ENCODE data around the gene THOP1.
"Not testable (repeated sequence)": the region's sequence is repeated elsewhere in the genome, so short reads cannot be mapped to it uniquely, and the experiment has no call there.

Gene THOP1

GRCh38 chr19:2817237-2817829 lies 32.0 kb downstream of the THOP1 start:
- not testable (repeated sequence) for H3K4me1 Mint-ChIP-seq (ENCODE audit: low read depth); H3K9me3 Mint-ChIP-seq; H3K27me3 Mint-ChIP-seq (ENCODE audit: low read depth); H3K36me3 Mint-ChIP-seq (ENCODE audit: low read depth); DNase-seq (ENCODE audit: low spot score)
- peak overlapping the region; percentile 50 for H3K4me3 Mint-ChIP-seq
- peak overlapping the region; percentile 62 for H3K27ac Mint-ChIP-seq

GRCh38 chr19:2819540-2820111 lies 34.3 kb downstream of the THOP1 start, which contains the start of gene ZNF554:
Gene ZNF554 (plus strand): TSS chr19:2819868. CDS start chr19:2820072, 204 bp downstream.
- Mint-ChIP-seq H3K9me3 (peaks cover 3% of the 10 kb centered on the region), H3K4me1 (ENCODE audit: low read depth) (peaks cover 3% of the 10 kb centered on the region), H3K27ac (no peak within 1 kb of the TSS), H3K36me3 (ENCODE audit: low read depth) (peaks cover 5% of the 10 kb centered on the region), H3K4me3 (peak within 1 kb of the TSS; percentile 82), H3K27me3 (ENCODE audit: low read depth) (no peaks in the 10 kb centered on the region)
- peak; percentile 96 for DNase-seq (ENCODE audit: low spot score)

- Mint-ChIP-seq H3K9me3 (peaks cover 4% of the 10 kb centered on the region), H3K4me3 (peak overlapping the region; percentile 82), H3K27me3 (ENCODE audit: low read depth) (no peaks in the 10 kb centered on the region), H3K36me3 (ENCODE audit: low read depth) (peaks cover 7% of the 10 kb centered on the region), H3K4me1 (ENCODE audit: low read depth) (peaks cover 3% of the 10 kb centered on the region), H3K27ac (no peak overlapping the region)
- DNase-seq (ENCODE audit: low spot score): no peak
Observed at GRCh38 chr19:2820112-2820702, 34.9 kb downstream of the THOP1 start.

- H3K4me3 Mint-ChIP-seq: no peak overlapping the region
- H3K27ac Mint-ChIP-seq: no peak overlapping the region
- H3K36me3 Mint-ChIP-seq (ENCODE audit: low read depth): peaks cover 15% of the 10 kb centered on the region
- DNase-seq (ENCODE audit: low spot score): no peak
- peaks cover 3% of the 10 kb centered on the region for H3K4me1 Mint-ChIP-seq (ENCODE audit: low read depth)
- no peaks in the 10 kb centered on the region for H3K27me3 Mint-ChIP-seq (ENCODE audit: low read depth)
- H3K9me3 Mint-ChIP-seq: peaks cover 15% of the 10 kb centered on the region
Observed at GRCh38 chr19:2822846-2823245, 37.5 kb downstream of the THOP1 start.

- no peaks in the 10 kb centered on the region for H3K27me3 Mint-ChIP-seq (ENCODE audit: low read depth)
- no peak overlapping the region for H3K27ac Mint-ChIP-seq
- H3K4me1 Mint-ChIP-seq (ENCODE audit: low read depth): peaks cover 3% of the 10 kb centered on the region
- DNase-seq (ENCODE audit: low spot score): no peak
- peaks cover 23% of the 10 kb centered on the region for H3K9me3 Mint-ChIP-seq
- peaks cover 18% of the 10 kb centered on the region for H3K36me3 Mint-ChIP-seq (ENCODE audit: low read depth)
- no peak overlapping the region for H3K4me3 Mint-ChIP-seq
Observed at GRCh38 chr19:2823646-2824045, 38.3 kb downstream of the THOP1 start.

- Mint-ChIP-seq H3K27me3 (ENCODE audit: low read depth) (no peaks in the 10 kb centered on the region), H3K9me3 (peaks cover 26% of the 10 kb centered on the region), H3K36me3 (ENCODE audit: low read depth) (peaks cover 18% of the 10 kb centered on the region), H3K4me1 (ENCODE audit: low read depth) (peaks cover 3% of the 10 kb centered on the region), H3K4me3 (no peak overlapping the region), H3K27ac (no peak overlapping the region)
- no peak for DNase-seq (ENCODE audit: low spot score)
Observed at GRCh38 chr19:2824129-2824528, 38.8 kb downstream of the THOP1 start.

- no peak overlapping the region for H3K27ac Mint-ChIP-seq
- no peak overlapping the region for H3K4me3 Mint-ChIP-seq
- H3K9me3 Mint-ChIP-seq: peaks cover 39% of the 10 kb centered on the region
- H3K4me1 Mint-ChIP-seq (ENCODE audit: low read depth): no peaks in the 10 kb centered on the region
- DNase-seq (ENCODE audit: low spot score): no peak
- no peaks in the 10 kb centered on the region for H3K27me3 Mint-ChIP-seq (ENCODE audit: low read depth)
- H3K36me3 Mint-ChIP-seq (ENCODE audit: low read depth): peaks cover 22% of the 10 kb centered on the region
Observed at GRCh38 chr19:2827022-2827421, 41.7 kb downstream of the THOP1 start.

GRCh38 chr19:2827840-2828489 lies 42.7 kb downstream of the THOP1 start:
- H3K27ac Mint-ChIP-seq: no peak overlapping the region
- no peaks in the 10 kb centered on the region for H3K4me1 Mint-ChIP-seq (ENCODE audit: low read depth)
- no peaks in the 10 kb centered on the region for H3K27me3 Mint-ChIP-seq (ENCODE audit: low read depth)
- H3K36me3 Mint-ChIP-seq (ENCODE audit: low read depth): peaks cover 29% of the 10 kb centered on the region
- no peak for DNase-seq (ENCODE audit: low spot score)
- H3K9me3 Mint-ChIP-seq: peaks cover 46% of the 10 kb centered on the region
- no peak overlapping the region for H3K4me3 Mint-ChIP-seq

- DNase-seq (ENCODE audit: low spot score): no peak
- H3K36me3 Mint-ChIP-seq (ENCODE audit: low read depth): peaks cover 30% of the 10 kb centered on the region
- no peak overlapping the region for H3K27ac Mint-ChIP-seq
- no peak overlapping the region for H3K4me3 Mint-ChIP-seq
- no peaks in the 10 kb centered on the region for H3K4me1 Mint-ChIP-seq (ENCODE audit: low read depth)
- peaks cover 58% of the 10 kb centered on the region for H3K9me3 Mint-ChIP-seq
- H3K27me3 Mint-ChIP-seq (ENCODE audit: low read depth): no peaks in the 10 kb centered on the region
Observed at GRCh38 chr19:2834294-2834871, 49.1 kb downstream of the THOP1 start.

- peaks cover 4% of the 10 kb centered on the region for H3K27me3 Mint-ChIP-seq (ENCODE audit: low read depth)
- no peak overlapping the region for H3K4me3 Mint-ChIP-seq
- H3K36me3 Mint-ChIP-seq (ENCODE audit: low read depth): peaks cover 24% of the 10 kb centered on the region
- no peak overlapping the region for H3K27ac Mint-ChIP-seq
- peaks cover 45% of the 10 kb centered on the region for H3K9me3 Mint-ChIP-seq
- H3K4me1 Mint-ChIP-seq (ENCODE audit: low read depth): peaks cover 2% of the 10 kb centered on the region
- DNase-seq (ENCODE audit: low spot score): no peak
Observed at GRCh38 chr19:2837430-2837829, 52.1 kb downstream of the THOP1 start.

- H3K4me3 Mint-ChIP-seq: peak within 1 kb of the TSS; percentile 81
- peak within 1 kb of the TSS; percentile 41 for H3K27ac Mint-ChIP-seq
- DNase-seq (ENCODE audit: low spot score): peak; percentile 86
- H3K27me3 Mint-ChIP-seq (ENCODE audit: low read depth): peaks cover 12% of the 10 kb centered on the region
- H3K4me1 Mint-ChIP-seq (ENCODE audit: low read depth): peaks cover 2% of the 10 kb centered on the region
- peaks cover 25% of the 10 kb centered on the region for H3K9me3 Mint-ChIP-seq
- peaks cover 5% of the 10 kb centered on the region for H3K36me3 Mint-ChIP-seq (ENCODE audit: low read depth)
Observed at GRCh38 chr19:2840794-2841791, 55.8 kb downstream of the THOP1 start, which contains the start of gene ZNF555. Gene ZNF555 (plus strand): TSS chr19:2841475. CDS start chr19:2841573, 98 bp downstream.

GRCh38 chr19:2841855-2842574 lies 56.7 kb downstream of the THOP1 start:
- no peak for DNase-seq (ENCODE audit: low spot score)
- peaks cover 12% of the 10 kb centered on the region for H3K27me3 Mint-ChIP-seq (ENCODE audit: low read depth)
- H3K9me3 Mint-ChIP-seq: peaks cover 20% of the 10 kb centered on the region
- H3K4me3 Mint-ChIP-seq: peak overlapping the region; percentile 56
- peaks cover 1% of the 10 kb centered on the region for H3K36me3 Mint-ChIP-seq (ENCODE audit: low read depth)
- H3K4me1 Mint-ChIP-seq (ENCODE audit: low read depth): peaks cover 2% of the 10 kb centered on the region
- no peak overlapping the region for H3K27ac Mint-ChIP-seq

Measured in T-helper 2 cell treated with Interferon-gamma antibody and Interleukin-4, amounts not matched to agents 5 μg/mL and 100 μg/mL, for 36 hours (primary cell).